ENCODE measurements around the gene MASP1.
"Not testable (repeated sequence)": the region's sequence is repeated elsewhere in the genome, so short reads cannot be mapped to it uniquely, and the experiment has no call there.

The MASP1 gene

DNA sequence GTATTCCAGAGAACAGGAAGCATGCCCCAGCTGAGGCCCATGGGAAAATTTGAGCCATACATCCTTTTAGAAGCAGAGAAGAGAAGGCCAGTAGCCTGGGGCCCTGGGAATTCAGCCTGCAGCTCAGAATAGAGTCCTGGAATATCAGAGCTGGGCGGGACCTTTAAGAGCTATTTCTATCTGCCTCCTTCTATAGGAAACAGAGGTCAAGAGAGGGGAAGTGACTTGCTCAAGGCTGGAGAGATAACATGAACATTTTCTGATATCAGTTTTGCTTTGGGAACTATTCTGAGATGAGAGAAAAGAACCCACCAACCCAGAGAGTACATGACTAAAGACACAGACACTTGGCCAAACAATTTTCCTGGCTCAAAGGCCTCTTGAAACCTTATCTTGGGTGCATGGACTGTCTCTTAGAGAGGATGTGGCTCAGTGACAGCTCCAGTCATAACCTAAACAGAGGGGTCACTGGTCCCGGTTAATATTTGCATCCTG, 26.0 kb downstream of the MASP1 start:
- no peak for DNase-seq (ENCODE audit: low read depth in 2 of 2)

DNA sequence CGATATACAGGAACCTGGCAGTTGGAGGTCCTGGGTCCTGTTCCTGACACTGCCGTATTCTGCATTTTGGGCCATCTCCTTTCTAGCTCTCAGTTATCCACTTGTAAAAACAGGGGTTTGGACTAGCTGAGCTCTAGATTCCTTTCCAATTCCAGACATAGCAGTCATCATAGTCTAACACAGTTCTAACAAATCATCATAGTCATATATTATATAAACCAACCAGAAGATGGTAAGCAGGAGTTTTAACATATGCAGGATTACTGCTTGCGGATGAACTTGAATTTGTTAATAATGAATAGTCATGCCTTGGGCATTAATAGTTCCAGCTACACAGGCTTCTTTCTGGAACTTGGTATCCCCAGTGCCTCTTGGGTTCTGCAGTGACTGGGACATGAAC, 26.6 kb downstream of the MASP1 start:
- no peak for DNase-seq (ENCODE audit: low read depth in 2 of 2)

DNA sequence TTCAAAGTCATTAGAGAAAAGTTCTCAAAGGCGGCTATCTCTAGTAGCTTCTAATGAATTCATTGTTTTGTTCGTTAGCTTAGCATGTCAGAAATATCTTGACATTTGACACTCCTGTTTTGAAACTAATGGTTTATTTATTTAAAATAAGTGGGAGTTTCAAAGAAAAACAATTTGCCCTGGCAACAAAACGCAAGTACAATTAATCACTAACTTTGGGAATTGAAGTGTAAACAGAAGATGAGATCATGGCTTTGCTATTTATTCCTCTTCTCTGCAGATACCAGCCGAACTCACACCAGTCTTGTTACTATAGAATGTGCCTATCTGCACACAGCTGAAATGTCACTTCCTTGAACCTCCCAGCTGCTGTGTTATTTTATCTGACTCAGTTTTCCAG, 27.5 kb downstream of the MASP1 start:
- no peak for DNase-seq (ENCODE audit: low read depth in 2 of 2)

DNA sequence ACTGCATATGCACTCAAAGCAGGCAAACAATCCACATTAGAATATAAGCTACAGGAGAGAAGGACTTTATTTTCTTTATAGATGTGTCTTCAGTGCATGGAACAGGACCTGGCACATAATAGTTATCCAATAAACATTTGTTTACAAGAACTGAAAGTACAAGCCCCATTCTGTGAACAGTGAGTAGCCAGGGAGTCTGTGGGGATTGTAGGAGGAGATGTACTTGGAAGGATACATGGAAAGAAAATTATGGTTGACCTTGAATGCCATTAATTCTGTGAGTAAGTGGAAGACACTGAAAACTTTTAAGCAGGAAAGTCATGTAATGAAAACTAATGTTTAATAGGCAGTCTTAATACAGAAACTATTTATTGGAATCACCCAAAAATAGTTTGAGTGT, 28.3 kb downstream of the MASP1 start:
- no peak for DNase-seq (ENCODE audit: low read depth in 2 of 2)

DNA sequence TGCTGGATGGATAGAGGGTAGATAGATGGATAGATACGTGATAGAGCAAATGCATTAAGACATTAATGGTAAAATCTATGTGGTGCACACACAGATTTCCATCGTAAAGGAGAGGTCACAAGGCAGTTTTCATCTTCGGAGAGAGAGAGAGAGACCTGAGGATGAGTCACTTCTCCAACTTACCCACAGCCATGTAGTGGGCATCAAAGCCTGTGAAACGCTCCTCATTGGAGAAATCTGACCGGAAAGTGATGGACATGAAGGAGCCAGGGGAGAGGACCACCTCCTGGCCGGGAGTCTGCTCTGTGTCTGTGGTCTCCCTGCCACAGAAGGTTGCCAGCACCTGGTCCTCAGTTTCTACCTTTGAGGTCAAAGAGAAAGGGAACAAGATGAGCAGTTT, 29.2 kb downstream of the MASP1 start:
- no peak for DNase-seq (ENCODE audit: low read depth in 2 of 2)

DNA sequence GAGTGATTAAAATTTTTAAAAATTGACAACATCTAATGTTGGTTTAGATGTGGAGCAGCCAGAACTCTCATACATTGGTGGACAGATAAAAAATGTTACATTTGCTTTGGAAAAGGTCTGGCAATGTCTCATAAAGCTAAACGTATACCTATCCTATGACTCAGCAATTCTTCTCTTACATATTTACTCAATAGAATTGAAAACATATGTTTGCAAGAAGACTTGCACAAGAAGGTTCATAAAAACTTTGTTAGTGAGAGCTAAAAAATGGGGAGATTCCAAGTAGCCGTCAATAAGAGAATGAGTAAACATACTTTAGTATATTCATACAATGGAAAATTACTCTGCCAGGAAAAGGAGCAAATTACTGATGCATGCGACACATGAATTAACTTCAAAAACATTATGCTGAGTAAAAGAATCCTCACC, 30.0 kb downstream of the MASP1 start:
- no peak for DNase-seq (ENCODE audit: low read depth in 2 of 2)

DNA sequence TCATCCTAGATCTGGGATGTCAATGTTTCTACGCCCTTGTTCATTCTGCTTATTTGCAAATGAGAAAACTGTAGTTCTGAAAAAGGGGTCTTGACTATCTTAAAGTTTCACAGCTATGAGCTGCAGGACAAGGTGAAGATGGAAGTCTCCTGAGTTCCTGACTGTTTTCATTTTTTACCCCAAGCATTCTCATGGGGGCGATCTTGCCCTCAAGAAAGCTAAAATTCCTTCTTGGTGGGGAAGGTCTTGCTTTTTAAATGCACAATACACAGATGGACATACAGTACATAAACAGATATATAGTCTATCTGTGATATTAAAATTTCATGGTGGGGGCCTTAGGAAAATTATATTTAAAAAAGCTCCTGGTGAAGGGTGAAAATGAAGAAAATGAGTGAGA, 32.4 kb downstream of the MASP1 start:
- no peak for DNase-seq (ENCODE audit: low read depth in 2 of 2)

DNA sequence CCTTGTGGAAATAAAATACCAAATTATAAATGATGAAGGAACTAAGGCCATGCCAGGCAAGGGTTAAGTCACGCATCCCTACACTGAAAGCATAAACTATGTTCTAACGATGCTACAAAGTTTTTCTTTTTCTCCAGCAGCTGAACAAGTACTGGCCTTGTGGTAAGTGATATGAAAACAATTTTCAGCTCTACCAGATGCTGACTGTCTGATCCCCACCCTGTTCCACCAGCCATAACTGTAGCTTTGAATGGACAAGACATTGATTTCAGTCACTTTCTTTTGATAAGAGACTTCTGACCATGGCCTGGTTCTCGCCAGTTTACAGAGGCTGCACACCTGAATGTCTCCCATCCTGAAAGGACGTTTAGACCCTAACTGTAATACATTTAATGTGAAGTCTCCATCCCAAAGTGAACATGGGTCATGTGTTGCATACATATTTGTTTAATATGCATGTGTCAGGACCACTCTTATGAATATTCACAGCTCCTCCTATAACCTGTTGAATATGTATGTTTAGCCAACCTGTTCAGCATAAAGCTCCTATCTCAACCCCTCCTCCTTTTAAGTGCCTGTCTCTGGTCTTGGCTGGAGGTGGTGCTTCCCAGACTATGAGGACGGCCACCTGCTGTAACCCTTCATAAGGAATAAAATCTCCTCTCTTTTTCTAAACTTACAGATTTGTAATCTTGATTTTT, 33.4 kb downstream of the MASP1 start:
- DNase-seq (ENCODE audit: low read depth in 2 of 2), result no peak

DNA sequence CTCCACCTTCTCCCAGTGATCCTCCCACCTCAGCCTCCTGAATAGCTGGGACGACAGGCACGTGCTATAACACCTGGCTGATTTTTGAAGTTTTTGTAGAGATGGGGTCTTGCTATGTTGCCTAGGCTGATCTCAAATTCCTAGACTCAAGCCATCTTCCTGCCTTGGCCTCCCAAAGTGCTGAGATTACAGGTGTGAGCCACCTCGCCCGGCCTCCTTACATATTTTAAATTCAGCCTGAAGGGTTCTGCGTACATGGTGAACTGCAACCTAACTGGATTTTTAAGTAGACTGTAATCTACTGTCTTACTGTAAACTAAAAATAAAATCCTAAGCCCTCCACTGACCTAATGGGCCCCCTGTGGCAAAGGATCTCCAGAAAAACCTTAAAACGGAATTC, 34.1 kb downstream of the MASP1 start:
- no peak for DNase-seq (ENCODE audit: low read depth in 2 of 2)

DNA sequence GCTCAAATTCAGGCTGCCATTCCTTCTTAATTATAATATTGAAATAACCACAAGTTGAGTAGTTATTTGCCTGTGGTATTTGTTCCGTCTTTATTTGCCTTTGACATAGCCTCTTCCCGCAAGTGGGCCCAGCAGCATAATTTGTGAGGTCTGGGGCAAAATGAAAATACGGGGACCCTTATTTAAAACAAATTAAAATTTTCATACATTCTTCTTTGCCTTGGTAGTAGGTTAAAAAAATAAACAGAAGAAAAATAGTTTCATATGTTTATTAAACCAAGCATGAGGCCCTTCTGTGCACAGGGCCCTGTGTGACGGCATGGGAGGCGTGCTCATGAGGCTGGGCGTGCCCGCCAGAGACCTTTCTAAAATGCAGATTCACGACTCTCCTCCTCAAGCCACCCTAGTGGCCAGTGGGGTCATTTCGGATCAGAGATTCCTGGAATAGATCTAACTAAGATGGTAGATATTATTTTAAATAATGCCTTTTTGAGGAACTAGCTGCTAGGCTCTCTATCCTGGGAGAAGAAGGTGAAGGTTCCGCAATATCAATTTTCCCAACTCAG, 35.4 kb downstream of the MASP1 start:
- no peak for DNase-seq (ENCODE audit: low read depth in 2 of 2)

DNA sequence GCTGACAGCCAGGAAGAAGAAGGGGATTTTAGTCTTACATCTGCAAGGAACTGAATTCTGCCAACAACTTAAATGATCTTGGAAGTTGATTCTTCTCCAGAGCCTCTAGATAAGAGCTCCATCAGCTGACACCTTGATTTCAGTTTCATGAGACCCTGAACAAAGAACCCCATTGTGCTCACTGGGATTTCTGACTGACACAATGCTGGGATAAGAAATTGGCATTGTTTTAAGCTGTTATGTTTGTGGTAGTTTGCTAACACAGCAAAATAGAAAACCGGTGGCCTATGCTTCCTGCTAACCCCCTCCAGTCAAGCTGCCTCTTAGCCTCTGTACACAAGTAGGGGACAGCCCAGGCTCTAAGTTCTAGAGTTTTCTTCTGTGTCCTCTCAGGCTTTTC, 36.2 kb downstream of the MASP1 start:
- no peak for DNase-seq (ENCODE audit: low read depth in 2 of 2)

DNA sequence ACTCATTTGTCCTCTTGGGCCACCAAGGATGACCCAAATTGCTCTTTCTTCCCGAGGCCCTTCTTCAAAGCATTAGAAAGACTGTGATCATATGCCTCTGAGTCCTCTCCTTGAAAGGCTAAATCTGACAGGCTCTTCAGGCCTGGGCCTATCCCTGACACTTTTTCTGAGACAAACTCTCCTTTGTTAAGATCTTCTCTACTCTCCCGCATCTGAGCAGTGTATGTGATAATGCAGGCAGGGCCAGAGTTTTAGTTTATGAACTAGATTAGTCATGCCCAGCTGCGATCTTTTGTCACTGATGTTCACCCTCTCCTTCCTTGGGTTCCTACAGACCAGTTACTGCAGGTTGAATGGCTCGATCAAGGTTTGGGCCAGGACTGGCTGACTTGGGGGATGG, 39.2 kb downstream of the MASP1 start:
- DNase-seq (ENCODE audit: low read depth in 2 of 2), result no peak

DNA sequence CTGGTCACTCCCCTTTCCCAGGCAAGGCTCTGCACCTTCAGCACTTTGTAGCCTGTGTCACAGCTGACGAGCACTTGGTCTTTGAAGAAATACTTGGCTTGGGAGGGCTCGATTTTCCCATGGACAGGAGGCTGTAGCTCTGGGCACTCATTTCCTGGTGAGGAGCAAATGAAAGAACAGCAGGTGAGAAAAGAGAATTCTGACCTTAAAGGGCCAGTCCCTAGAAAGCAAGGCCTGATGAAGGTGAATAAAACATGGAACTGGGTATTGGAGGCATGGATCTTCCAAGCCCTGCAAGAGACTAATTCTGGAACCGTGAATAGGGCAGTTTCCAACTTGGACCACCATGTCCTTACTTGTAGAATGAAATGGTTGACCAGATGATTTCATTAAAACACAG, 39.9 kb downstream of the MASP1 start:
- DNase-seq (ENCODE audit: low read depth in 2 of 2), result no peak

DNA sequence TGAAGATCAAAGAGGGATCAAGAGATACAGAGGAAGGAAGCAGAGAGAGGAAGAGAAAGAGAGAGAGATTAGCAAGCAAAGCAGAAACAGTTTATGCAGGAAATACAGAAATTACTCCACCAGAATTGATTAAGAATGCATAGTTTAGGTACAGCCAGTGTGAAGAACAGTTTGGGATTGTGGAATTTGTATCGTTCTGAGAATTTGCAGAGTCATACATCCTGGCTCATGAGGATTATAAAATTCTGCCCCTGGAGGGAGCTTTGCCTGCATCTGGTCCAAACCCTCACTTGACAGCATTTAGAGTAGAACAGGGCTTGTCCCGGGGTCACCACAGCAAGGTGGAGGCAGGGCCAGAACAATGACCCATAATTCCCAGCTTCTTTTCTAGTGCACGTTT, 44.1 kb downstream of the MASP1 start:
- DNase-seq (ENCODE audit: low read depth in 2 of 2), result no peak

DNA sequence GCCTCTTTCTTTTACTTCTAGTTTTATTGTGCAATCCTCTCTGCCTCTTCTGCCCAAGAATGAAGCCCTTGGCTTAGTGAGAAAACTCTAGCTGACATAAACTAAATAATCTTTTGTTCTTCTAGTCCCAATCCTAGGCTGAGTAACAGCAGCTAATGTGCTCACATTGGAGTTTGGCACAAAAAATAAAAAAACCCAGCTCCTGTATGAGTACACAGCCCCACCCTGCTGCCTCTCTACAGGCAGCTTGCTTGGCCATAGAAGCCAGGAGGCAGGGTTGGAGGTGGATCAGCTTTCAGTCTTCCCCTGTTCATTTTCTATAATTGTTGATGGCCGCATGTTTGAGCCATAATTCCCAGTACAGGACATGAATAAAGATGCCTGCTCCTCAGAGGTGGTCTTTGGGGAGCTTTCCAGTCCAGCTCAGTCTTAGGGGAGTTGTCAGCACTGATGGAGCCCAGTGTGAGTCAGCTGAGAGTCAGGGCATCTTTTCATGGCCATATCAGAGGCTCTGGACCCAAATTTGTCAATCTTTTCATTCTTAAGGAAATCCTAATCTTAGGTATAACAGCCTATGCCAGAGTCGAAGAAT, 47.5 kb downstream of the MASP1 start:
- DNase-seq (ENCODE audit: low read depth in 2 of 2), result no peak

DNA sequence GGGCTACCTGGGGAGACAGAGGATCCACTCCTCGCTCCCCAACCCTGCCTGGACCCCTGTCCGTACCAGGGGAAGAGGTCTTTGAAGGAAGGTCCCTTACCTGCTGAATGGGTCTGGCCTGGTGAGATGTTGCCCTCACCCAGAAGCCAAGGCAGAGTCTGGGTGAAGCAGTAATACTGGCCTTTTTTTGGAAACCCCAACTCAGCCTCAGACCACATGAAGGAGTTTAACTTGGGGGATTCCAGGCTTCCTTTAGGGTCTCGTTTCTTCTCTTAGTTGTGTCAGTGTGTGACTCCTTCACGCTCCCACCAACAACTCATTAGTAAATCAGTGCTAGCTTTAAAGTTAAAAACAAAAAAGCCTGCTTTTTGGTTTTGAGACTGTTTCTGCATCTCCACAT, 48.6 kb downstream of the MASP1 start:
- DNase-seq (ENCODE audit: low read depth in 2 of 2), result no peak

DNA sequence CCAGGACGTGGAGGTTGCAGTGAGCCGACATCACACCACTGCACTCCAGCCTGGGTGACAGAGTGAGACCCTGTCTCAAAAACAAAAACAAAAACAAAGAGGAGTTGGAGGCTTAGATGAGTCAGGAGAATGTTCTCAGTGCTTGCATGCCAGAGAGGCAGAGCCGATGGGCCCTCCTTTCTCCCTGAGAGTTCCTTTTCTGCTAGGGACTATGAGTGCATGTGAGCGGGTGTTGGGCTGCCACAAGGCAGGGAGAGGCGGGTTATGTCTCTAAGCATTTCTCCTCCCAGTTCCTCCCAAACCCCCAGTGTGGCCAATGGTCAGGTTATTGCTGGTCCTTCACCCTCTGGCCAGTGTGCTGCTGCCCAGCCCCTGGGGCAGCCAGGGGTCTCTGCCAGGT, 49.1 kb downstream of the MASP1 start:
- DNase-seq (ENCODE audit: low read depth in 2 of 2), result no peak

DNA sequence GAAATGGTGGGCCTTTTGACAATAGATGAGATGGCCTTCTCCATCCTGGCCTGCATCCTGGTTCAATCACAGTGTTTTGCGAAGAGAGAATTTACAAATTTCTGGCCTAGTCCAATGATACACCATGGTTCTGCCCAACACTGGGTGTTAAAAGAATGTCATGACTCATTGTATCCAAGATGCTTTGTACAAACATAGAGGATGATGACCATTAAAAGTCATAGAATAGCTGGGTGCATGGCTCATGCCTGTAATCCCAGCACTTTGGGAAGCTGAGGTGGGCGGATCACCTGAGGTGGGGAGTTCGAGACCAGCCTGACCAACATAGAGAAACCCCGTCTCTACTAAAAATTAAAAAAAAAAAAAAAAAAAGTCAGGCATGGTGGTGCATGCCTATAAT, 52.7 kb downstream of the MASP1 start:
- DNase-seq (ENCODE audit: low read depth in 2 of 2), result not testable (repeated sequence)

DNA sequence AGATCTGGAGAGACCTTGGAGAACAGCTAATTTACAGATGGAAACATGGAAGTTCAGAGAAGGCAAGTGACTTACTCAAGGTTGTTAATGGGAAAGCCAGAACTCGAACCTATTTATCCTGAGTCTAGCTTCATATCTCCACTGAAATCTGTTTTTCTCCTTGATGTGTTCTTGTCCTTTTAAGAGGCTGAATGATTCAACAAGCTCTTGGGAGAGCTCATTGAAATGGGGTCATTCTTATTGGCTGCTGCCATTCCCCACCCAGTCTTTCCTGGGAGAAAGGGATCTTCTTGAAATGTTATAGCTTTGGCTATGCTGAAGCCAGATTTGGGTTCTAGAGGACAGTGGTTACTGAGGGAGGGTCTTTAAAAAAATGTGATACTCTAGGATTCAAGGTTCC, 53.3 kb downstream of the MASP1 start:
- no peak for DNase-seq (ENCODE audit: low read depth in 2 of 2)

DNA sequence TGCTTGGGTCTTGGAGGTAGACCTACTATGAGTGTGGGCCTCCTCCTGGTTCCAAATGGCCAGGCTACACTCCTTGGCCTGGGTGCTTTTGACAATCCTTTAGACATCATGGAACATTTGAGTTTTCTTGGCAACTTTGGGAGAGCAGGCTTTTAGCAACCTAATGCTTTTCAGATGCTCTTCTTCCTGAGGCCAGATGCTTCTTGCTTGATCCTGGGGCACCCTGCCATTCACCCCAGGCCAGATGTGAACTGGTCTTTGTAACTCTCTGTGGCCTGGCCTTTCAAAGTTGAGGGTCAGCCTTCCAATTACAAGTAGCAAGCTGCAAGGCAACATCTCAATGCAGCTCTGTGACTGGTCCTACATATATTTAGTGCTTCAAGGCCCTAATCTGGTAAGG, 53.8 kb downstream of the MASP1 start:
- no peak for DNase-seq (ENCODE audit: low read depth in 2 of 2)

DNA sequence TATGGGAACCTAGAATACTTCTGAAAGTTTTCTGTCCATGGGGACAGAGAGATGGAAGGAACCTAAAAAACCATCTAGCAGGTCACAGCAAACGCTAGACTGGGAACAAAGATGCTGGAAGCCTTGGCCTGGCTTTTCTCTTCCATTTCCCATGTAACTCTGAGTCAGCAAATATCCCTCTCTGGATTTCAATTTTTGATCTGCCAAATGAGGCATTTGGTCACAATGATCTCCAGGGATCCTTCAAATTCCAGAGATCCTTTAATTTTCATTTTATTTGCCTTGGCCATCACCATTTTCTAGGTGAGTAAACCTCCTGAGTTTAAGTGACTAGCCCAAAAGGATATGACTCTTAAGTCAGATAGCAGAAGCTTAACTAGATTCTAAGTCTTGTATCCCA, 54.6 kb downstream of the MASP1 start:
- no peak for DNase-seq (ENCODE audit: low read depth in 2 of 2)

DNA sequence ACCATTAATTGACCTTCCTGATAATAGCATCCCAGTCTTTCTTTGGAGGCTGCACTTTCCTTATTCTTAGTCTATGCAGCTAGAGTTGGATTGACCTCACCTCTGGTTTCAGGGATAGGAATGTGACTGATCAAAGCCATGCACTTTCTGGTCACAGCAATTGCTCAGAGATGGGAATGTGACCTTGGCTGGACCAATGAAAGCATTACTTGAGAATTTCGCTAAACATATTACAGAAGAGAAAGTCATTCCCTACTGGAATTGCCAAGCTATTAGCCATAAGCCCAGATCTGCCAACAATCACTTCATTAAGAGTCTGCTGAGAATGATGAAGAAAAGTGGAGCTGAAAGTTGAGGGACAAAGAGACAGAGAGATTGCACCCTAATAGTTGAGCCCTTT, 61.5 kb downstream of the MASP1 start:
- no peak for DNase-seq (ENCODE audit: low read depth in 2 of 2)

DNA sequence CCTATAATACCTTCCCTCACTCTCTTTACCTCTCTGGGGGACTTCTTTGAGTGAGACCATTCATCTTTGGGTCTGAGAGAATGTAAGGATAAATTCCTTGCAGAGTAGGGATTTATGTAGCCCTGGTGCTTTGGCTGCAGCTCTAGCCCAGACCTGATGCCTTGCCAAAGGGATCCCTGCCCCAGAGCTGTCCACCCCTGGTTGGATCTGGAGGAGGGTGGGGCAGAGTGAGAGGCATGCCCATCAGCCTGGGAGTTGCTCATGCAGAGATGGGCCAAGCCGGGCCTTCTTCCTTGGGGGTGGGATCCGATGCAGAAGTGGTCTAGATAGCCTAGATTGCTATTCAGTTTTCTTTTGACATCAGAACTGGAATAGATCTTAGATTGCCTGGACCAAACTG, 62.8 kb downstream of the MASP1 start:
- DNase-seq (ENCODE audit: low read depth in 2 of 2), result no peak
